ENCODE measurements around the gene DYRK4.

The DYRK4 gene

GRCh38 chr12:4609071-4609470, 47.1 kb downstream of the DYRK4 start:
- no peak for DNase-seq (ENCODE audit: low read depth in 1 of 2, low spot score in 1 of 2)
- Histone ChIP-seq H3K27ac (replicated peaks) (no peak overlapping the region), H3K27me3 (ENCODE audit: insufficient read depth, poor library complexity, severe bottlenecking) (no peaks in the 10 kb centered on the region), H3K4me3 (replicated peaks; ENCODE audit: insufficient read depth, low read length) (no peak overlapping the region)
- no peak for TF ChIP-seq CTCF (IDR thresholded peaks at IDR 0.05; ENCODE audit: insufficient read depth, low read length)

- Histone ChIP-seq H3K4me3 (replicated peaks; ENCODE audit: insufficient read depth, low read length) (no peak overlapping the region), H3K27ac (replicated peaks) (no peak overlapping the region), H3K27me3 (ENCODE audit: insufficient read depth, poor library complexity, severe bottlenecking) (no peaks in the 10 kb centered on the region)
- TF ChIP-seq, protein P1, sequence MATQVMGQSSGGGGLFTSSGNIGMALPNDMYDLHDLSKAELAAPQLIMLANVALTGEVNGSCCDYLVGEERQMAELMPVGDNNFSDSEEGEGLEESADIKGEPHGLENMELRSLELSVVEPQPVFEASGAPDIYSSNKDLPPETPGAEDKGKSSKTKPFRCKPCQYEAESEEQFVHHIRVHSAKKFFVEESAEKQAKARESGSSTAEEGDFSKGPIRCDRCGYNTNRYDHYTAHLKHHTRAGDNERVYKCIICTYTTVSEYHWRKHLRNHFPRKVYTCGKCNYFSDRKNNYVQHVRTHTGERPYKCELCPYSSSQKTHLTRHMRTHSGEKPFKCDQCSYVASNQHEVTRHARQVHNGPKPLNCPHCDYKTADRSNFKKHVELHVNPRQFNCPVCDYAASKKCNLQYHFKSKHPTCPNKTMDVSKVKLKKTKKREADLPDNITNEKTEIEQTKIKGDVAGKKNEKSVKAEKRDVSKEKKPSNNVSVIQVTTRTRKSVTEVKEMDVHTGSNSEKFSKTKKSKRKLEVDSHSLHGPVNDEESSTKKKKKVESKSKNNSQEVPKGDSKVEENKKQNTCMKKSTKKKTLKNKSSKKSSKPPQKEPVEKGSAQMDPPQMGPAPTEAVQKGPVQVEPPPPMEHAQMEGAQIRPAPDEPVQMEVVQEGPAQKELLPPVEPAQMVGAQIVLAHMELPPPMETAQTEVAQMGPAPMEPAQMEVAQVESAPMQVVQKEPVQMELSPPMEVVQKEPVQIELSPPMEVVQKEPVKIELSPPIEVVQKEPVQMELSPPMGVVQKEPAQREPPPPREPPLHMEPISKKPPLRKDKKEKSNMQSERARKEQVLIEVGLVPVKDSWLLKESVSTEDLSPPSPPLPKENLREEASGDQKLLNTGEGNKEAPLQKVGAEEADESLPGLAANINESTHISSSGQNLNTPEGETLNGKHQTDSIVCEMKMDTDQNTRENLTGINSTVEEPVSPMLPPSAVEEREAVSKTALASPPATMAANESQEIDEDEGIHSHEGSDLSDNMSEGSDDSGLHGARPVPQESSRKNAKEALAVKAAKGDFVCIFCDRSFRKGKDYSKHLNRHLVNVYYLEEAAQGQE (IDR thresholded peaks at IDR 0.05; ENCODE audit: insufficient replicate concordance, low read depth): no peak
- no peak for TF ChIP-seq CTCF (IDR thresholded peaks at IDR 0.05; ENCODE audit: insufficient read depth, low read length)
- no peak for TF ChIP-seq GABPA (IDR thresholded peaks at IDR 0.05; ENCODE audit: low read depth)
- TF ChIP-seq POLR2AphosphoS5 (IDR thresholded peaks at IDR 0.05; ENCODE audit: low read depth): no peak
- DNase-seq (ENCODE audit: low read depth in 1 of 2, low spot score in 1 of 2): no peak
These were observed 48.5 kb downstream of the DYRK4 start for GRCh38 chr12:4610481-4610880.

GRCh38 chr12:4615667-4616066, 53.7 kb downstream of the DYRK4 start:
- TF ChIP-seq SPI1 (IDR thresholded peaks at IDR 0.05; ENCODE audit: borderline replicate concordance, low read depth) (no peak), GABPA (IDR thresholded peaks at IDR 0.05; ENCODE audit: low read depth) (no peak), CTCF (IDR thresholded peaks at IDR 0.05; ENCODE audit: insufficient read depth, low read length) (no peak), POLR2AphosphoS5 (IDR thresholded peaks at IDR 0.05; ENCODE audit: low read depth) (no peak)
- TF ChIP-seq, protein P1 (IDR thresholded peaks at IDR 0.05; ENCODE audit: insufficient replicate concordance, low read depth): no peak
- no peak for DNase-seq (ENCODE audit: low read depth in 1 of 2, low spot score in 1 of 2)
- Histone ChIP-seq H3K4me3 (replicated peaks; ENCODE audit: insufficient read depth, low read length) (no peak overlapping the region), H3K27me3 (ENCODE audit: insufficient read depth, poor library complexity, severe bottlenecking) (no peaks in the 10 kb centered on the region), H3K27ac (replicated peaks) (no peak overlapping the region)

DNA sequence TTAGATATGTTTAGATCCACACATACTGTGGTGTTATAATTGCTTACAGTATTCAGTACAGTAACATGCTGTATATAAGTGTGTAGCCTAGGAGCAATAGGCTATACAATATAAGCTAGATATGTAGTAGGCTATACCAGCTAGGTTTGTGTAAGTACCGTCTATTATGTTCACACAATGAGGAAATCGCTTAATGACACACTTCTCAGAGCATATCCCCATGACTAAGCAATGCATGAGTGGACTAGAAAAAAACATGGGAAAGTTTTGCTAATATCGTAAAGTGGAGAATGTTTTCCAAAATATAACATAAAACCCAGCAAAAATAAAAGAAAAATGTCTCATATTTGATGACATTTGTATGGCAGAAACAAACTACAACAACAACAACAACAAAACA, 59.5 kb downstream of the DYRK4 start:
- DNase-seq (ENCODE audit: low read depth in 1 of 2, low spot score in 1 of 2): no peak
- TF ChIP-seq GABPA (IDR thresholded peaks at IDR 0.05; ENCODE audit: low read depth) (no peak), CTCF (IDR thresholded peaks at IDR 0.05; ENCODE audit: insufficient read depth, low read length) (no peak), SPI1 (IDR thresholded peaks at IDR 0.05; ENCODE audit: borderline replicate concordance, low read depth) (no peak), POLR2AphosphoS5 (IDR thresholded peaks at IDR 0.05; ENCODE audit: low read depth) (no peak)
- TF ChIP-seq, protein P1 (IDR thresholded peaks at IDR 0.05; ENCODE audit: insufficient replicate concordance, low read depth): no peak
- no peak overlapping the region for H3K27ac ChIP-seq (replicated peaks)
- H3K4me3 ChIP-seq (replicated peaks; ENCODE audit: insufficient read depth, low read length): no peak overlapping the region
- H3K27me3 ChIP-seq (ENCODE audit: insufficient read depth, poor library complexity, severe bottlenecking): no peaks in the 10 kb centered on the region
